Mammary microvascular endothelial cell (primary cell): ENCODE measurements around the gene RSRC2. TPM values are rescaled to one million over a fixed set of nuclear protein-coding genes. Genes with fewer than 3 reads are reported as not detected.

Experiments used
- total RNA-seq: library from RNA; depleted of rRNA; stranded (reverse); fragments of >200 nt; gene quantifications from 2 replicates; pipeline ENCODE4 v1.2.3, GENCODE V29; 2015

Gene RSRC2
- 25.6 and 27.6 TPM in 2 replicates for total RNA-seq

GRCh38 chr12:122526683-122527477, at the start of gene RSRC2, which contains the start of gene KNTC1:
Gene RSRC2 (minus strand): TSS chr12:122526936. CDS start chr12:122526853, 83 bp downstream.
Gene KNTC1 (plus strand): TSS chr12:122527249. CDS start chr12:122530064, 2,815 bp downstream.

GRCh38 chr12:122500685-122501488, 25.8 kb downstream of the RSRC2 start, which contains the start of gene ZCCHC8:
Gene ZCCHC8 (minus strand): TSS chr12:122500932. CDS start chr12:122500840, 92 bp downstream.

Other genes with a start within 250 kb of the RSRC2 start
- 45.0 and 45.2 TPM in 2 replicates for gene CLIP1, start 104.3 kb downstream of the RSRC2 start, total RNA-seq
- gene ZCCHC8, start 26.0 kb downstream of the RSRC2 start, total RNA-seq = 15.1 and 15.7 TPM in 2 replicates
- gene KNTC1, start 313 bp upstream of the RSRC2 start, total RNA-seq = 27.9 and 28.7 TPM in 2 replicates
- not detected in 2 replicates for gene HCAR2, start 176.4 kb upstream of the RSRC2 start, total RNA-seq
- not detected in 2 replicates for gene HCAR3, start 189.9 kb upstream of the RSRC2 start, total RNA-seq
- 0.13 and 0.25 TPM in 2 replicates for gene HCAR1, start 203.9 kb upstream of the RSRC2 start, total RNA-seq
- gene DENR, start 225.9 kb upstream of the RSRC2 start, total RNA-seq = 36.2 and 42.2 TPM in 2 replicates
- 0.39 and 0.60 TPM in 2 replicates for gene CCDC62, start 247.6 kb upstream of the RSRC2 start, total RNA-seq